Measurements from ENCODE around the gene CEP152. TPM values are rescaled to one million over a fixed set of nuclear protein-coding genes. Genes with fewer than 3 reads are reported as not detected.

The CEP152 gene
- total and polyA plus RNA-seq, 2 donors (not counting 1 experiment from before 2014, with no cell fraction given): 1.5 to 18.0 TPM

DNA sequence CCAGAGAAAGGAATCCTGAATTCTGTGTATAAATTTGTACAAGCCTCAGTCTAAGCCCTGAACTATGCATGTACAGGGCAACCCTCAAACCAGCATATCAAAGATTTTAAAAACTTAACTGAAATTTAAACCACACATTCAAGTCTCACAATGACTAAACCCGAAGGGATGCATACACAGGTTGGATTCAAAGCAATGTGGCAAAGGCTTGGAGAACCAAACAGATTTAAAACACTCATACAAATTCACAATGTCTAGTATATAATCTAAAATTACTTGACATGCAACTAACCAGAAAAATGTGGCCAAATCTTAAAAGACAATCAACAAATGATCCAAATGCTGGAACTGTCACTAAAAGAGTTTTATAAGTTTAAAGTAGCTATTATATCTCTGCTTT lies 36.4 kb downstream of the CEP152 start:
- peaks cover 2% of the 10 kb centered on the region for H3K9me3 Mint-ChIP-seq (ENCODE audit: insufficient read depth)
- H3K27ac ChIP-seq (ENCODE audit: low read length in 2 of 2): no peak overlapping the region
- no peaks in the 10 kb centered on the region for H4K20me1 ChIP-seq (ENCODE audit: control insufficient read depth, insufficient read depth, low read length, poor library complexity, severe bottlenecking)
- POLR2A ChIA-PET: no interaction called here
- no peak for DNase-seq
- no peaks in the 10 kb centered on the region for H3K27me3 ChIP-seq (replicated peaks in 1 of 4; ENCODE audit: control extremely low read depth in 1 of 4, control insufficient read depth in 3 of 4, insufficient read depth in 4 of 4, low read length in 3 of 4)
- no peaks in the 10 kb centered on the region for H3K27me3 Mint-ChIP-seq
- TF ChIP-seq CTCF (IDR thresholded peaks at IDR 0.05): no peak
- TF ChIP-seq EZH2 (IDR thresholded peaks at IDR 0.05; ENCODE audit: borderline replicate concordance, insufficient read depth, low read depth, low read length, poor library complexity, severe bottlenecking): no peak
- no peak overlapping the region for H3K4me3 Mint-ChIP-seq
- H3K27ac Mint-ChIP-seq: no peak overlapping the region
- H3K79me2 ChIP-seq (ENCODE audit: control insufficient read depth, insufficient read depth, low read length): no peaks in the 10 kb centered on the region
- H3K4me3 ChIP-seq (ENCODE audit: control extremely low read depth in 1 of 5, extremely low read depth in 1 of 5, insufficient read depth in 1 of 5, low read depth in 2 of 5, low read length in 4 of 5): no peak overlapping the region
- H3K4me1 ChIP-seq (ENCODE audit: control insufficient read depth in 2 of 2, insufficient read depth in 2 of 2, low read length in 2 of 2): no peaks in the 10 kb centered on the region
- H3K4me1 Mint-ChIP-seq: no peaks in the 10 kb centered on the region
- H2AFZ ChIP-seq (ENCODE audit: insufficient read depth, low read depth, low read length, poor library complexity, severe bottlenecking): no peak overlapping the region
- no peak overlapping the region for H3K9ac ChIP-seq (ENCODE audit: low read length)
- H3K4me2 ChIP-seq (replicated peaks; ENCODE audit: low read depth, low read length, poor library complexity, severe bottlenecking): no peak overlapping the region
- peaks cover 0 to 2% of the 10 kb centered on the region in 2 experiments for H3K36me3 ChIP-seq (replicated peaks in 1 of 2; ENCODE audit: control extremely low read depth in 1 of 2, control insufficient read depth in 1 of 2, extremely low read depth in 1 of 2, insufficient read depth in 2 of 2, low read length in 1 of 2)
- H3K9me3 ChIP-seq (ENCODE audit: control extremely low read depth in 1 of 3, control insufficient read depth in 2 of 3, insufficient read depth in 1 of 3, low read length in 2 of 3): no peaks in the 10 kb centered on the region
- CTCF ChIA-PET: no interaction called here
- intact Hi-C loops (cut with micrococcal nuclease): no loop called here
- ATAC-seq (ENCODE audit: low read depth): no peak
- 100% methylated on average over 1 of the region's 1 CpG for WGBS (ENCODE audit: insufficient coverage)

GRCh38 chr15:48766196-48766595 lies 44.7 kb downstream of the CEP152 start:
- H4K20me1 ChIP-seq (ENCODE audit: control insufficient read depth, insufficient read depth, low read length, poor library complexity, severe bottlenecking): no peaks in the 10 kb centered on the region
- no peak overlapping the region for H3K4me3 ChIP-seq (ENCODE audit: control extremely low read depth in 1 of 5, extremely low read depth in 1 of 5, insufficient read depth in 1 of 5, low read depth in 2 of 5, low read length in 4 of 5)
- no peak overlapping the region for H2AFZ ChIP-seq (ENCODE audit: insufficient read depth, low read depth, low read length, poor library complexity, severe bottlenecking)
- Mint-ChIP-seq H3K9me3 (ENCODE audit: insufficient read depth) (no peaks in the 10 kb centered on the region), H3K4me3 (no peak overlapping the region), H3K27ac (no peak overlapping the region), H3K27me3 (no peaks in the 10 kb centered on the region), H3K4me1 (no peaks in the 10 kb centered on the region)
- H3K79me2 ChIP-seq (ENCODE audit: control insufficient read depth, insufficient read depth, low read length): no peaks in the 10 kb centered on the region
- no peaks in the 10 kb centered on the region for H3K4me1 ChIP-seq (ENCODE audit: control insufficient read depth in 2 of 2, insufficient read depth in 2 of 2, low read length in 2 of 2)
- H3K9me3 ChIP-seq (ENCODE audit: control extremely low read depth in 1 of 3, control insufficient read depth in 2 of 3, insufficient read depth in 1 of 3, low read length in 2 of 3): no peaks in the 10 kb centered on the region
- peaks cover 16 to 26% of the 10 kb centered on the region in 2 experiments for H3K36me3 ChIP-seq (replicated peaks in 1 of 2; ENCODE audit: control extremely low read depth in 1 of 2, control insufficient read depth in 1 of 2, extremely low read depth in 1 of 2, insufficient read depth in 2 of 2, low read length in 1 of 2)
- no CpG with 5 or more reads among the region's 4 CpGs for WGBS (ENCODE audit: insufficient coverage)
- TF ChIP-seq CTCF (IDR thresholded peaks at IDR 0.05): no peak
- no peak for TF ChIP-seq EZH2 (IDR thresholded peaks at IDR 0.05; ENCODE audit: borderline replicate concordance, insufficient read depth, low read depth, low read length, poor library complexity, severe bottlenecking)
- intact Hi-C loops (cut with micrococcal nuclease): no loop called here
- H3K27ac ChIP-seq (ENCODE audit: low read length in 2 of 2): no peak overlapping the region
- CTCF ChIA-PET: no interaction called here
- ATAC-seq (ENCODE audit: low read depth) (no peak), DNase-seq (no peak)
- POLR2A ChIA-PET: no interaction called here
- no peak overlapping the region for H3K4me2 ChIP-seq (replicated peaks; ENCODE audit: low read depth, low read length, poor library complexity, severe bottlenecking)
- H3K27me3 ChIP-seq (replicated peaks in 1 of 4; ENCODE audit: control extremely low read depth in 1 of 4, control insufficient read depth in 3 of 4, insufficient read depth in 4 of 4, low read length in 3 of 4): no peaks in the 10 kb centered on the region
- H3K9ac ChIP-seq (ENCODE audit: low read length): no peak overlapping the region

All from B cell (primary cell).